Subcutaneous adipose tissue (tissue), 4 donors: Measurements from ENCODE around the gene UNKL. TPM values are rescaled to one million over a fixed set of nuclear protein-coding genes. Genes with fewer than 3 reads are reported as not detected.

ENCODE experiments used
- CTCF ChIP-seq: fragments of 450-650 bp; IDR thresholded peaks from one replicate; pipeline ENCODE4 v1.5.1; 2016; ENCODE audit warnings: low read depth, mild to moderate bottlenecking, control low read depth, antibody characterized with exemption, moderate library complexity
- total RNA-seq, 4 donors: library from RNA; depleted of rRNA; stranded (reverse); fragments of >200 nt; gene quantifications; one replicate each; pipeline ENCODE4 v1.1.0, GENCODE V29; 2016

Gene UNKL
- total RNA-seq = 10 to 100 TPM; 14.3 to 49.2 (median 25.9) TPM

GRCh38 chr16:1414532-1415260 is at the start of gene UNKL:
Gene UNKL (minus strand): TSS chr16:1414704. CDS start chr16:1414691, 13 bp downstream.
- TF ChIP-seq CTCF = no peak

- no peak for TF ChIP-seq CTCF
Measured at GRCh38 chr16:1461146-1461545, 46.6 kb upstream of the UNKL start.

- no peak for TF ChIP-seq CTCF
Measured at GRCh38 chr16:1460602-1461138, 46.2 kb upstream of the UNKL start.

GRCh38 chr16:1459967-1460366 is 45.5 kb upstream of the UNKL start:
- TF ChIP-seq CTCF = no peak

- TF ChIP-seq CTCF = no peak
Measured at GRCh38 chr16:1458977-1459341, 44.5 kb upstream of the UNKL start.

GRCh38 chr16:1458336-1458976 is 44.0 kb upstream of the UNKL start:
- no peak for TF ChIP-seq CTCF

- no peak for TF ChIP-seq CTCF
Measured at GRCh38 chr16:1457489-1458245, 43.2 kb upstream of the UNKL start.
